Lower leg skin (tissue), 4 donors: ENCODE measurements around the gene TNNT2. TPM values are rescaled to one million over a fixed set of nuclear protein-coding genes. Genes with fewer than 3 reads are reported as not detected.

Experiments
- DNase-seq, 2 donors: peaks; one replicate each; pipeline ENCODE4 v3.0.0-alpha.2; 2019; ENCODE audit warnings: low spot score in 2 of 2
- H3K4me3 ChIP-seq: fragments of 200-600 bp; sonication (generic); 2 replicates; pipeline ENCODE4 v1.5.1; 2017; ENCODE audit warnings: mild to moderate bottlenecking, low read depth; ENCODE audit not compliant: poor library complexity, severe bottlenecking
- CTCF ChIP-seq, 3 donors: fragments of 450-650 bp; IDR thresholded peaks; one replicate each; pipeline ENCODE4 v1.5.1; 2016; ENCODE audit warnings: antibody characterized with exemption in 3 of 3, mild to moderate bottlenecking in 3 of 3, moderate library complexity in 2 of 3
- POLR2A ChIP-seq, 2 donors: fragments of 450-650 bp; IDR thresholded peaks; one replicate each; pipeline ENCODE4 v1.6.1; 2016 to 2017; ENCODE audit warnings: antibody characterized with exemption in 2 of 2, mild to moderate bottlenecking in 1 of 2, moderate library complexity in 1 of 2
- WGBS, 2 donors: methylation state at CpG; one replicate each; pipeline ENCODE4 v1.1.5; 2018; 5-methylcytosine and 5-hydroxymethylcytosine counted together
- intact Hi-C: fragments of 100-400 bp; cut with DNase I; formaldehyde crosslinking; loops from one replicate; pipeline ENCODE4 v1.15.0; 2023; ENCODE audit warnings: low total_unique reads
- total RNA-seq, 4 donors: library from RNA; depleted of rRNA; stranded (reverse); fragments of >200 nt; gene quantifications; one replicate each; pipeline ENCODE4 v1.1.0, GENCODE V29; 2016

Gene TNNT2
- total RNA-seq, 4 donors from 2014 or later: 6.6 to 28.3 (median 20.5) TPM

GRCh38 chr1:201422026-201422425, 44.5 kb upstream of the TNNT2 start:
- no peak for DNase-seq
- no peak overlapping the region for H3K4me3 ChIP-seq
- 74 to 77% methylated on average over 3 of the region's 3 CpGs for WGBS, 2 donors
- intact Hi-C loops: no loop called here
- TF ChIP-seq CTCF (IDR thresholded peaks at IDR 0.05) (no peak), POLR2A (IDR thresholded peaks at IDR 0.05) (no peak)

- DNase-seq: no peak
- WGBS, 2 donors: 84 to 89% methylated on average over 8 of the region's 8 CpGs
- TF ChIP-seq POLR2A (IDR thresholded peaks at IDR 0.05): no peak
- no peak for TF ChIP-seq CTCF (IDR thresholded peaks at IDR 0.05)
- intact Hi-C loops: no loop called here
- no peak overlapping the region for H3K4me3 ChIP-seq
Measured at GRCh38 chr1:201421041-201421440, 43.6 kb upstream of the TNNT2 start.

- no peak for TF ChIP-seq CTCF (IDR thresholded peaks at IDR 0.05)
- no peak for TF ChIP-seq POLR2A (IDR thresholded peaks at IDR 0.05)
- intact Hi-C loops: no loop called here
- 89 to 93% methylated on average over 5 to 7 of the region's 7 CpGs for whole genome bisulfite sequencing, 2 donors
- no peak overlapping the region for H3K4me3 ChIP-seq
- no peak for DNase-seq
Measured at GRCh38 chr1:201420608-201421002, 43.1 kb upstream of the TNNT2 start.

GRCh38 chr1:201419746-201420607, 42.5 kb upstream of the TNNT2 start:
- no peak for DNase-seq
- TF ChIP-seq CTCF (IDR thresholded peaks at IDR 0.05): no peak
- no peak for TF ChIP-seq POLR2A (IDR thresholded peaks at IDR 0.05)
- no peak overlapping the region for H3K4me3 ChIP-seq
- intact Hi-C loops: no loop called here
- whole genome bisulfite sequencing, 2 donors: 82 to 89% methylated on average over 11 to 12 of the region's 12 CpGs

- no peak overlapping the region for H3K4me3 ChIP-seq
- WGBS, 2 donors: 85 to 88% methylated on average over 4 of the region's 4 CpGs
- intact Hi-C loops: no loop called here
- no peak for DNase-seq
- no peak for TF ChIP-seq CTCF (IDR thresholded peaks at IDR 0.05)
- TF ChIP-seq POLR2A (IDR thresholded peaks at IDR 0.05): no peak
Measured at GRCh38 chr1:201419256-201419655, 41.8 kb upstream of the TNNT2 start.
